Panc1 (cell line): Measurements from ENCODE around the gene NHEJ1. TPM values are rescaled to one million over a fixed set of nuclear protein-coding genes. Genes with fewer than 3 reads are reported as not detected.

ENCODE experiments used
- ATAC-seq: fragments of 200-7000 bp; cut with Tn5 transposase; 2 replicates; pipeline ENCODE4 v1.9.1; 2020; ENCODE audit warnings: mild to moderate bottlenecking, moderate library complexity
- BruUV-seq: library from RNA; stranded (reverse); fragments of 400-500 nt; replicated peaks from 2 replicates; lab custom pipeline; 2021; lab: Mats Ljungman, UMichigan
- CTCF ChIA-PET: fragments of 300-600 bp; sonication (Branson Sonifier 250); formaldehyde crosslinking; loops from one replicate; lab custom pipeline; 2022; ENCODE audit warnings: antibody characterized with exemption; lab: Charles Lee
- POLR2A ChIA-PET: fragments of 300-600 bp; sonication (Branson Sonifier 250); formaldehyde crosslinking; loops from one replicate; lab custom pipeline; 2022; ENCODE audit warnings: antibody characterized with exemption; lab: Charles Lee
- DNase-seq: peaks from one replicate; pipeline ENCODE4 v3.0.0-alpha.2; 2010; ENCODE audit warnings: low read depth, low spot score
- H3K27ac ChIP-seq: 2 replicates; pipeline ENCODE4 v1.5.1; 2011; ENCODE audit warnings: mild to moderate bottlenecking, low read length, inconsistent platforms
- H3K27me3 ChIP-seq: fragments of 200-500 bp; sonication (Bioruptor generic); 2 replicates; pipeline ENCODE4 v1.6.0; 2014; ENCODE audit warnings: low read length, inconsistent platforms; ENCODE audit not compliant: control insufficient read depth, insufficient read depth
- H3K36me3 ChIP-seq: fragments of 200-500 bp; sonication (Bioruptor generic); 2 replicates; pipeline ENCODE4 v1.5.1; 2014; ENCODE audit warnings: inconsistent platforms, mild to moderate bottlenecking, low read length, moderate library complexity; ENCODE audit not compliant: control insufficient read depth, insufficient read depth
- H3K4me1 ChIP-seq: 2 replicates; pipeline ENCODE4 v1.5.1; 2011; ENCODE audit warnings: inconsistent platforms, mild to moderate bottlenecking, low read length, moderate library complexity; ENCODE audit not compliant: control insufficient read depth, insufficient read depth
- H3K4me3 ChIP-seq, 2 experiments: 2 replicates each; pipeline ENCODE4 v1.5.1; 2011 to 2012; ENCODE audit warnings: low read depth in 2 of 2, low read length in 2 of 2, mild to moderate bottlenecking in 2 of 2, inconsistent platforms in 1 of 2, moderate library complexity in 1 of 2
- H3K9me3 ChIP-seq: fragments of 200-500 bp; sonication (Bioruptor generic); 2 replicates; pipeline ENCODE4 v1.5.1; 2014; ENCODE audit warnings: low read depth, mild to moderate bottlenecking, inconsistent platforms, low read length, moderate library complexity; ENCODE audit not compliant: control insufficient read depth, insufficient read depth
- POLR2AphosphoS5 ChIP-seq: IDR thresholded peaks from 2 replicates; pipeline ENCODE4 v1.6.1; 2012; ENCODE audit warnings: mild to moderate bottlenecking, low read depth, low read length, moderate library complexity
- SIN3A ChIP-seq: IDR thresholded peaks from 2 replicates; pipeline ENCODE4 v1.6.1; 2012; ENCODE audit warnings: low read depth, mild to moderate bottlenecking, low read length, moderate library complexity, borderline replicate concordance; ENCODE audit not compliant: insufficient read depth
- TCF7L2 ChIP-seq: IDR thresholded peaks from 2 replicates; pipeline ENCODE4 v1.6.1; 2011; ENCODE audit warnings: mild to moderate bottlenecking, low read depth, low read length, inconsistent platforms
- in situ Hi-C: cut with HindIII; loops from 2 replicates; pipeline ENCODE4 v1.10.0; 2016; ENCODE audit warnings: low sequenced_read_pairs, low pct_unique_long_range_greater_than_20kb
- intact Hi-C: fragments of 100-400 bp; cut with micrococcal nuclease; formaldehyde crosslinking; loops from one replicate; pipeline ENCODE4 v1.10.0; 2022; ENCODE audit not compliant: unreplicated experiment
- total RNA-seq: library from RNA; stranded (reverse); gene quantifications from one replicate; pipeline ENCODE4 v1.2.1, GENCODE V29; 2021; ENCODE audit not compliant: unreplicated experiment
- TF ChIP-seq, protein P1 (sequence below): fragments of 450-650 bp; IDR thresholded peaks from 2 replicates; pipeline ENCODE4 v1.5.1; 2017; ENCODE audit warnings: mild to moderate bottlenecking
- TF ChIP-seq, protein P2 (sequence below), 2 experiments: IDR thresholded peaks; 2 replicates each; pipeline ENCODE4 v1.6.1; 2011 to 2012; ENCODE audit warnings: low read depth in 2 of 2, control low read depth in 1 of 2, low read length in 1 of 2, mild to moderate bottlenecking in 1 of 2, moderate library complexity in 1 of 2; ENCODE audit not compliant: insufficient read depth in 1 of 2

Gene NHEJ1
- total RNA-seq, 1 experiment from 2014 or later = 18.2 TPM

DNA sequence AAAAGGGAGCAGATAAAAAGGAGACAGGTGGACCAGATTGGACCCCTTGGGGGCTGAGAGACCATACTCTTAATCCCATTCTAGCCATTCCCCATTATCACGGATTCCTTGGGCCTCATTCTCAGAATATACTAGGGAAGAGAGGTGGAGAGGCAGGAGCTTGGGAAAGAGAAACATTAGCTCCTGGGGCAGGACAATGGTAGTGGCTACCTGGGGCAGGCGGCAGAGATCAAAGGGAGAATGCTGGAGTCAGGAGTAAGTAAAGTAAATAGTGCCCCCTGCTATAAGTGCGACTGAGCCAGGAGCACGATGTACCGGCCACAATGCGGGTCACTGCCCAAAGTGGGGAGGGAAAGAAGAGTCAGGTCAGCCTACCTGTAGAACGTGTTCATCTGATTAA lies 79.5 kb downstream of the NHEJ1 start:
- TF ChIP-seq SIN3A = no peak
- TF ChIP-seq, protein P1, sequence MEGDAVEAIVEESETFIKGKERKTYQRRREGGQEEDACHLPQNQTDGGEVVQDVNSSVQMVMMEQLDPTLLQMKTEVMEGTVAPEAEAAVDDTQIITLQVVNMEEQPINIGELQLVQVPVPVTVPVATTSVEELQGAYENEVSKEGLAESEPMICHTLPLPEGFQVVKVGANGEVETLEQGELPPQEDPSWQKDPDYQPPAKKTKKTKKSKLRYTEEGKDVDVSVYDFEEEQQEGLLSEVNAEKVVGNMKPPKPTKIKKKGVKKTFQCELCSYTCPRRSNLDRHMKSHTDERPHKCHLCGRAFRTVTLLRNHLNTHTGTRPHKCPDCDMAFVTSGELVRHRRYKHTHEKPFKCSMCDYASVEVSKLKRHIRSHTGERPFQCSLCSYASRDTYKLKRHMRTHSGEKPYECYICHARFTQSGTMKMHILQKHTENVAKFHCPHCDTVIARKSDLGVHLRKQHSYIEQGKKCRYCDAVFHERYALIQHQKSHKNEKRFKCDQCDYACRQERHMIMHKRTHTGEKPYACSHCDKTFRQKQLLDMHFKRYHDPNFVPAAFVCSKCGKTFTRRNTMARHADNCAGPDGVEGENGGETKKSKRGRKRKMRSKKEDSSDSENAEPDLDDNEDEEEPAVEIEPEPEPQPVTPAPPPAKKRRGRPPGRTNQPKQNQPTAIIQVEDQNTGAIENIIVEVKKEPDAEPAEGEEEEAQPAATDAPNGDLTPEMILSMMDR = no peak
- TF ChIP-seq POLR2AphosphoS5 = no peak
- TF ChIP-seq TCF7L2 = no peak
- TF ChIP-seq, protein P2, sequence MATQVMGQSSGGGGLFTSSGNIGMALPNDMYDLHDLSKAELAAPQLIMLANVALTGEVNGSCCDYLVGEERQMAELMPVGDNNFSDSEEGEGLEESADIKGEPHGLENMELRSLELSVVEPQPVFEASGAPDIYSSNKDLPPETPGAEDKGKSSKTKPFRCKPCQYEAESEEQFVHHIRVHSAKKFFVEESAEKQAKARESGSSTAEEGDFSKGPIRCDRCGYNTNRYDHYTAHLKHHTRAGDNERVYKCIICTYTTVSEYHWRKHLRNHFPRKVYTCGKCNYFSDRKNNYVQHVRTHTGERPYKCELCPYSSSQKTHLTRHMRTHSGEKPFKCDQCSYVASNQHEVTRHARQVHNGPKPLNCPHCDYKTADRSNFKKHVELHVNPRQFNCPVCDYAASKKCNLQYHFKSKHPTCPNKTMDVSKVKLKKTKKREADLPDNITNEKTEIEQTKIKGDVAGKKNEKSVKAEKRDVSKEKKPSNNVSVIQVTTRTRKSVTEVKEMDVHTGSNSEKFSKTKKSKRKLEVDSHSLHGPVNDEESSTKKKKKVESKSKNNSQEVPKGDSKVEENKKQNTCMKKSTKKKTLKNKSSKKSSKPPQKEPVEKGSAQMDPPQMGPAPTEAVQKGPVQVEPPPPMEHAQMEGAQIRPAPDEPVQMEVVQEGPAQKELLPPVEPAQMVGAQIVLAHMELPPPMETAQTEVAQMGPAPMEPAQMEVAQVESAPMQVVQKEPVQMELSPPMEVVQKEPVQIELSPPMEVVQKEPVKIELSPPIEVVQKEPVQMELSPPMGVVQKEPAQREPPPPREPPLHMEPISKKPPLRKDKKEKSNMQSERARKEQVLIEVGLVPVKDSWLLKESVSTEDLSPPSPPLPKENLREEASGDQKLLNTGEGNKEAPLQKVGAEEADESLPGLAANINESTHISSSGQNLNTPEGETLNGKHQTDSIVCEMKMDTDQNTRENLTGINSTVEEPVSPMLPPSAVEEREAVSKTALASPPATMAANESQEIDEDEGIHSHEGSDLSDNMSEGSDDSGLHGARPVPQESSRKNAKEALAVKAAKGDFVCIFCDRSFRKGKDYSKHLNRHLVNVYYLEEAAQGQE (IDR thresholded peaks at IDR 0.05; ENCODE audit: insufficient read depth in 1 of 2, low read depth in 2 of 2, low read length in 1 of 2) = no peak
- CTCF ChIA-PET = no interaction called here
- DNase-seq (no peak), ATAC-seq (no peak)
- intact Hi-C loops (no loop called here), in situ Hi-C loops (no loop called here)
- Histone ChIP-seq H3K4me1 (no peaks in the 10 kb centered on the region), H3K36me3 (no peaks in the 10 kb centered on the region), H3K9me3 (no peaks in the 10 kb centered on the region), H3K27me3 (no peaks in the 10 kb centered on the region), H3K4me3 (no peak overlapping the region), H3K27ac (no peak overlapping the region)
- POLR2A ChIA-PET = no interaction called here
- no TSS peak for BruUV-seq

DNA sequence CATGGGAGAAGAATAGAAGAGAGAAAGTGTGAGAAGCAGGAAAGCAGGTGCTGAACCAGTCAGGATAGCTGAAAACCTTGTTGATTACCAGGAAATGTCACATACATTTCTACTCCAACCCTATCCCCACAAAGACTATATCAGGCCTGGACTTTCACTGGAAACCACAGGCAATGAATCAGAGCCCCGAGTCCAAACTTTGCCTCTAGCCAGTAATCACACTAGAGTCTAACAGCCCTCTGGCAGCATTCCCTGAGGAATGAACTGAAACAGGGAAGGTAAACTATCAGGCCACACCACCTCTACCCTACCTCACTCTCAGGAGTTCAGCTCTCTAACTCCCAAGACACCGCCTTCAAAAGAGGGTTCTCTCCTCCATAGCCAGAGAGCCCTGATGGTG lies 81.2 kb downstream of the NHEJ1 start:
- BruUV-seq = no TSS peak
- no peaks in the 10 kb centered on the region for H3K36me3 ChIP-seq
- no peak overlapping the region for H3K4me3 ChIP-seq
- no peaks in the 10 kb centered on the region for H3K4me1 ChIP-seq
- DNase-seq (no peak), ATAC-seq (no peak)
- H3K9me3 ChIP-seq = no peaks in the 10 kb centered on the region
- CTCF ChIA-PET = interaction anchor here (0.5 kb wide), 1 partner anchor 240 kb away, joined by 4 read pairs; no protein-coding TSS in a partner anchor
- POLR2A ChIA-PET = no interaction called here
- no peak for TF ChIP-seq SIN3A
- TF ChIP-seq, protein P2 (IDR thresholded peaks at IDR 0.05; ENCODE audit: insufficient read depth in 1 of 2, low read depth in 2 of 2, low read length in 1 of 2) = no peak
- no peak for TF ChIP-seq POLR2AphosphoS5
- TF ChIP-seq, protein P1 = no peak
- no peak for TF ChIP-seq TCF7L2
- intact Hi-C loops = no loop called here
- H3K27ac ChIP-seq = no peak overlapping the region
- in situ Hi-C loops = no loop called here
- H3K27me3 ChIP-seq = no peaks in the 10 kb centered on the region
